22Rv1 (cell line): ENCODE results near the gene OR2A5.

Experiments used
- ZFX ChIP-seq: fragments of 450-650 bp; IDR thresholded peaks from 2 replicates; pipeline ENCODE4 v1.6.1; 2017; ENCODE audit warnings: antibody characterized with exemption, borderline replicate concordance
- TF ChIP-seq, protein P1 (sequence below): fragments of 450-650 bp; IDR thresholded peaks from 2 replicates; pipeline ENCODE4 v1.5.1; 2017; ENCODE audit warnings: mild to moderate bottlenecking

DNA sequence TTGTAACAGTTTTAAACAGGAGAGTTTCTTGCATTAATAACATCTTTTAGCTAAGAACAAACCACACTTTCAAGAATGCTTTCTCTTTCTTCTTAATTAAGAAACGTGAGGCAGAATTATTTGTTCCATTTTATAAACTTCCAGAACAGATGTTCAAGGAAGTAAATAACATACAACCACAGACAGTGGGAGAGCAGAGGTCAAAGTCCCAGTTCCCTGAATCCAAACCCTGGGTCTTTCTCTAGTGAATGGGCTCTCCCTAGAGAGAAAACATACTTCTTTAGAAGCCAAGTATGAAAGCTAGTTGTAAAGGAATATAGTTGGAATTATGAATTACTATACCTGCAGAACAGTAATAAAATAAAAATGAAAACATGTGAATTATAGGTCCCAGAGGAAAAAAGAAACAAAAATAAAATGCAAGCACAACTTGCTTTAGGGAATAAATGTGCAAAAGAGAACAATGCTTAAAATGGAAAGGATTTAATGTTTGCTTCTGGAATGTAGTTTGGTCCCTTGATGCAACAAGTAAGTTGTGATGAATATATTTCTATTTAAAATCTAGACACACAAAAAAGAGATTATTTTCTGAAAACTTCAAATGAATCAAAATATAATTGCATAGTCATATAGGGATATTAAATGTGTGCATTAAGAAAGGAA, 42.6 kb upstream of the OR2A5 start:
- TF ChIP-seq, protein P1, sequence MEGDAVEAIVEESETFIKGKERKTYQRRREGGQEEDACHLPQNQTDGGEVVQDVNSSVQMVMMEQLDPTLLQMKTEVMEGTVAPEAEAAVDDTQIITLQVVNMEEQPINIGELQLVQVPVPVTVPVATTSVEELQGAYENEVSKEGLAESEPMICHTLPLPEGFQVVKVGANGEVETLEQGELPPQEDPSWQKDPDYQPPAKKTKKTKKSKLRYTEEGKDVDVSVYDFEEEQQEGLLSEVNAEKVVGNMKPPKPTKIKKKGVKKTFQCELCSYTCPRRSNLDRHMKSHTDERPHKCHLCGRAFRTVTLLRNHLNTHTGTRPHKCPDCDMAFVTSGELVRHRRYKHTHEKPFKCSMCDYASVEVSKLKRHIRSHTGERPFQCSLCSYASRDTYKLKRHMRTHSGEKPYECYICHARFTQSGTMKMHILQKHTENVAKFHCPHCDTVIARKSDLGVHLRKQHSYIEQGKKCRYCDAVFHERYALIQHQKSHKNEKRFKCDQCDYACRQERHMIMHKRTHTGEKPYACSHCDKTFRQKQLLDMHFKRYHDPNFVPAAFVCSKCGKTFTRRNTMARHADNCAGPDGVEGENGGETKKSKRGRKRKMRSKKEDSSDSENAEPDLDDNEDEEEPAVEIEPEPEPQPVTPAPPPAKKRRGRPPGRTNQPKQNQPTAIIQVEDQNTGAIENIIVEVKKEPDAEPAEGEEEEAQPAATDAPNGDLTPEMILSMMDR: no peak
- TF ChIP-seq ZFX: no peak
